Stimulated activated CD4-positive, alpha-beta T cell treated with anti-CD3 and anti-CD28 coated beads, Interleukin-4, amount 100 ng/mL, for 24 hours (primary cell): ENCODE data around the gene TBC1D2B.

Experiments
- DNase-seq: peaks from one replicate; pipeline ENCODE4 v3.0.0-alpha.2; 2020

Gene TBC1D2B

DNA sequence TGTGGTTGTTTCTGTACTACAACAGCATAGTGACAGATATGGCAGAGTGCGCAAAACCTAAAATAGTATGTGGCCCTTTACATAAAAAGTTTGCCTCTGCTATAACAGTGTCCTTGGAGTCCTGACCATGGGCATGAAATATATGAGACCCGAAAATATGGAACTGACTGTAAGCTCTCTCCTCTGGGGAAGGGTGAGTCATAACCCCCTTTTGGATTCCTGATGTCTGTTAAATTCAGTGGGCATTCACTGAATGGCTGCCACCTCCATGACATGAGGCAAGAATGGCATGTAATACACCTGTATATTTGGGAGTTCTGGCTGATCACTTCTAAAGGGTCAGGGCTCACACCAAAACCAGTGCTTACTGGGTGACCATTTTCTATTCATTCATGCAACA is 6.1 kb downstream of the TBC1D2B start:
- DNase-seq = no peak

DNA sequence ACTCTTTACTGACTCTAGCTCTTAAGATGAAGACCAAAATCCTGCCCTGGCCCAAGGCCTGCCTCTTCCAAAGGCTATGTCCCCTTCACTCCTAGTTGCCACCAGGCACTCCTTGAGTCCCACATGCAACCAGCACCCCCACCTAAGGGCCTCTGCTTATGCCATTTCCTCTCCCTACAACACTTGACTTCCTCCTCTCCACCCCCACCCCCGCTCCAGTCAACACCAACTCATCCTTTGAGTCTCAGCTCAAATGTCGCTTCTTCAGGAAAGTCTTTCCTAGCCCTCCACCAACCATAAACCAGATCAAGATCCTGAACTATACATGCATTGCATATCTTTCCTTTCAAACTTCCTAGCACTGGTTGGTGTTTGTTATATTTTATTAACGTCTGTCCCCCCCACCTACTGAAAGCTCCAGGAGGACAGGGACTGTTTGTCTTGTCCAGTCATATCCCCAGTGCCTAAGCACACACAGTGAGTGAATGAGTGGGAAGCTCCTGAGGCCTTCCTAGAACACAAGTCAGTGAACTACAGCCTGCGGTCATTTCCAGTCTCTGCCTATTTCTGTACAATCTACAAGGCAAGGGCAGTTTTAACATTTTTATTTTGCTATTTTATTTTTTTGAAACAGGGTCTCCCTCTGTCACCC is 7.3 kb downstream of the TBC1D2B start:
- no peak for DNase-seq

DNA sequence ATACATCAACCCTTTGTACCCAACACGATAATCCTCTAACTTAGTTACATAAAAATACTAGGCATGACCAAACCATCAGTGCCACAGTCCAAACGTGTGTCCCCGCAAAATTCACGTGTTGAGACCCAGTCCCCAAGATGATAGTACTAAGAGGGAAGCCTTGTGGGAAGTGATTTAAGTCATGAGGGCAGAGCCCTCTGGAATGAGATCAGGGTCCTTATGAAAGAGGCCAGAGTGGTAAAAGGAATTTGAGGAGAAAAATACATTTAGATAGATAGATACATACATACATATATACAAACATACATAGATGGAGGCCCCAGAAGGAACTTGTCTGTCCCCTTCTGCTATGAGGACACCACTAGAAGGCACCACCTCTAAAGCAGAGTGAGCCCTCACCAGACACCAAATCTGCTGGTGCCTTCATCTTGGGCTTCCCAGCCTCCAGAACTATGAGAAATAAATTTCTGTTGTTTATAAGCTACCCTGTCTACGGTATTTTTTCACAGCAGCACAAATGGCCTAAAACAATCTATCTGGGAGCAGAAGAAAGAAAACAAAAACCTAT is 8.0 kb downstream of the TBC1D2B start:
- DNase-seq = no peak

DNA sequence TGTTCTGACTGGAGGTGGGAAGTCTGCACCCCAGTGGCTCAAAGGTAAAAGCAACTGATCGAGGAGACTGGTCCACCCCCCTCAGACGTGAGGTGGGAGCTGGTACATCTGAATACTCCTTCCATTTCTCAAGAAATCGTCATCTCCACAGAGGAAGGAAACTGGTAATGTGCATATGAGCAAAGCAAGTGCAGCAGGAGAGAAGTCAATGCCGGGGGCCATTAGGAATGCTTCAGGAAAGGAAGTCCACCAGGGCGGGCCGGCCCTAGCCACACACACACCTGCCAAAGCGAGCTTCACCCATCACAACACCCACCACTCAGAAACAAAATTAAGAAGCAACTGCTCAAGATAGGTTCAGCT is 8.5 kb downstream of the TBC1D2B start:
- DNase-seq = no peak

DNA sequence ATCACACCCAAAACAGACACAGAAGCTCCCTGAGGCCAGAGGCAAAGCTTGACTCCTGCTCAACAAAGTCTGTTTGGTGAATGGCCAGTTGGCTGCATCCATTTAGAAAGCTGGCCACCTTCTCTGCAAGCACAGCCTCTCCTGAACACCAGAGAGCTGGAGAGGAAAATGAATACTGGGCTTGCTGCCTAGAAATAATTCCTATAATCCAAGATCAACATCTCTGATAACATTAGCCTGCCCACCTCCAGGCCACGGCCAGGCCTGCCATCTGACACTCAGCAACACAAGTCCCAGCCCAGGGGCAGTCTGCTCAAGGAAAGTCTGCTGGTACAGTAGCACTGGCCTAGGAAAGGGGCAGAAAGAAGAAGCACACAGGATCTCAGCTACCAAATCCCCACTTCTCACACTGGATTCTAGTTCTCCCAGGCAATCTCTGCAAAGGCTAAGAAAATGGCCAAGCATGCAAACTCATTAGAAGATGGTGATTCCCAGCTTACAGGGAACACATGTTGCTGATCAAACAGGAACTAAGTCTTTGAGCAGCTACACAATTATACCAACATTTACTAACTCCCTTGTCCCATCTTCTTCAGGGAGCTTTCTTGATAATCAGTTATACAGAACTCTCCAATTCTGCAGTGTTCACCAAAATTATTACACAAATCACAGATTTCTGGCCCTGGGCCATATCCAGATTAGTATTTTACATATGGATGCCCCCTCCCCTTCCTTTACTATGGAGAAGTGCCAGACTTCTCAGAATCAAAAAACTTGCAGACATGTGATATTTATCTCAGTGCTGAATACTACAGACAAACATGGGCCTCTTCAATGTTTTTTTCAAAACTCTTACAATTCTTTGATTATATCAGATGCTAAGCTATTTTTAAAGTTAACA is 9.9 kb downstream of the TBC1D2B start:
- no peak for DNase-seq

DNA sequence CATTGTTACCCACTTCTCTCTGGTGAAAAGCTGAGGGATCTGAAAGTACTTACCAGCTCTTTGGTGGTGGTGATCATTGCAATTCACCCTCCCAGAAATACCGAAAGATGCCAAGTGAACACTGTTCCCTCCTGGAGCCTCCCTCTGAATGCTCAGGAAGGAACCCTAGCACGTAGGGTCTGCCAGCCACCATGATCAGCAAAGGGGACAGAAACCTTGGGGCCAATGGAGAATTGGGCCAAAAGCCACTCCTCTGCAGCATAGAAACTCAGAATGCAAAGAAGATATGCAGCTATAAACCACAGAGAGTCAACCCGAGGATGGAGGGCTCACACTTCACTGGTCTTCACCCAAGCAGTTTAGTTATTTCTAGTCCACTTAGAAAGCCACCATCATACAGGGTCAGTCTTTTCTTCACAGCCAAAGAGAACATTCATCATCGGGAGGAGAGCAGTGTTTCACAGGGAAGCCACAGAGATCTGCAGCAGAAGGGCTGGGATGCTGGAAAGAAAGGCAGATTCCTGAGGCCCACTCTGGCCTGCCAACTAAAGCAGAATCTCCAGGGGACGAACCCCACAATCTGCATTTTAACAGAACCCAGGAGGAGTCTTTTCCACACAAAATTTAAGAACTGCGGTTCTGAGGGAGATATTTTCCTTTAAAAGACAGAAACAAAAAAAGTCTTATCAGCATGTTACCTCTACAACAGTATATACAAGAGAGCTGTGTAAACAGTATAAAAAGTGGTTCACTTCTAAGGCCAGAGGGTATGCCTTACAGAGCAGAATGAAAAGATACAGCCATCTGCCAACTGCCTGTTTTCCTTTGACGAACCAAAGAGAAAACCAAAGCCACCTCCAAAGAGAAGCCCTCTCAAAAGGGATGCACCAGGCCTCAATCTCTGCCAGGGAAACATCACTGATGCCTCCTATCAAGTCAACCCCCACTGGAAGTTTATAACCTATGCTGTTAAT is 11.3 kb downstream of the TBC1D2B start:
- no peak for DNase-seq

DNA sequence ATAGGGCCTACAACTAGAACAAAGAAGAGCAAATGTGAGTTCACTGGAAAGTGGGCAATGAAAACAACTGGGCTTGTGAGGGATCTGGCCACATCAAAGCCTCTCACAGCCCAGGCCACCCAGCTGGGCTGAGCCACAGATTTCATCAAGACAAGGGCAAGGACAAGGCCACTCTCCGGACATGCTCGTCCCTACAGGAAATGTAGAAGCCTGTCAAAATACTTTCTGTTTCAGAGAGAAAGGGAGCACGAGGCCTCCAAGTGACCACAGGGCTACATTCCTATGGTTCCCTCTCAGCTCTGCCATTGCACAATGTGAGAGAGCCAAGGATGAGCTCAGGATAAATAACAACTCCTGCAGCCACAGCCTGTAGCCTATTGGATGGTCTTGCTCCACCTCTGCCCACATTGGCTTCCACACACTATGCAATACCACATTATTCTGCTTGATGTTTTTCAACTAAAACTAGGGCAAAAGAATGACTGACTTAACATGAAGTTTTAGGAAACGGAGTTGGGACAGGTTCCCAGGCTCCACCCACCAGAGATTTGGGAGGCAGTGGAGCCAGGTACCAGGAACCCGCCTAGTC is 12.1 kb downstream of the TBC1D2B start:
- no peak for DNase-seq

DNA sequence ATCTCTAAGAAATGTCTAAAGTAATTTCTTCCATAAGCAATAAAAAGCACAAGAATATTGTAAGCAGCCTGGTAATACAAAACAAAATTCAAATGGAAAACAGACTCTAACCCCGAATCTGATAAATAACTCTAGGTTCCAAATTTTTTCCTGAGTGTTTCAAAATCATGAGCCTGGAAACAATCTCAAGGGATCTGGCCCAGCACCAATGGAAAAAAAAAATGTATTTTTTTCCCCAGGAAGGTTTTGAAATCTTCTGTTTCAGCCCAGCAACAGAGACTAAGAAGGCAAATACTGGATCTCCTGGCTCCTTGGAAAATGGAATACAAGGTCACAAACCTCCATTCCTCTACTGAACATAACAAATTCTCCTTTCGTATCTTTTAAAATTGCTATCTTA is 13.0 kb downstream of the TBC1D2B start:
- no peak for DNase-seq

DNA sequence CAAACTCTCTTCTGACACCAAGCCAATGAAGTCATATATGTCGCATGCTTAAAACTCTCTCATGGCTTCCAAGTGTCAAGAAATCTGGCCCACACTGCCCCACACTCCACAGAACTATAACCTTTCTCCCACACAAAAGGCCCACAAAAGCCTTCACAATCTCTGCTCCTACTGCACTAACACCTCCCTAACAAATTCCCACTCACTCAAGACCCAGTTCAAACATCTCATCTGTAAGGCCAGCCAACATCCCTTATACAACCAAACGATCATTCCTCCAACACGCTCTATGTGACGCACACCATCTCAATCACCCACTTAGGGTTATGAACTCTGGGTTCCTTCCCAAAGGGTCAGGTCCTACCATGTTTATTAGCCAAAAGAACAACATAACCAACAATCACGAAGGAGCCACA is 13.5 kb downstream of the TBC1D2B start:
- DNase-seq = no peak

DNA sequence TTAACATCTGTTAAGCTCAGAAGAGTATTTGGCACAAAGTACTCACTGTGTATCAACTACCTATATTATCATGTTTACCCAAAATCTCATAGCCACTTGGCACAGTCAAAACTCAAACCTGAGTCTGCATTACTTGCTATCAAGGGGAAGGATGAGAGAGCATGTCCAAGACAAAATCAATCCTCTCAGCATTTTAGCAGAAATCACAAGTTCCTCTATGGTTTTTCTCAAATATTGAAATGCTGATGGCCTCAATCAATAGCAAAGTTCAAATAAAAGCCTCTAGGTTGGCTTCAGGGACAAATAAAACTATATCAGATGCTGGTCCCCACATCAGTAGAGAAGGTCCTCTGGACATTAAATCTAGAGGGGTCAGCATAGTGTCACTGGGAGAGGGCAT is 14.3 kb downstream of the TBC1D2B start:
- DNase-seq = no peak

DNA sequence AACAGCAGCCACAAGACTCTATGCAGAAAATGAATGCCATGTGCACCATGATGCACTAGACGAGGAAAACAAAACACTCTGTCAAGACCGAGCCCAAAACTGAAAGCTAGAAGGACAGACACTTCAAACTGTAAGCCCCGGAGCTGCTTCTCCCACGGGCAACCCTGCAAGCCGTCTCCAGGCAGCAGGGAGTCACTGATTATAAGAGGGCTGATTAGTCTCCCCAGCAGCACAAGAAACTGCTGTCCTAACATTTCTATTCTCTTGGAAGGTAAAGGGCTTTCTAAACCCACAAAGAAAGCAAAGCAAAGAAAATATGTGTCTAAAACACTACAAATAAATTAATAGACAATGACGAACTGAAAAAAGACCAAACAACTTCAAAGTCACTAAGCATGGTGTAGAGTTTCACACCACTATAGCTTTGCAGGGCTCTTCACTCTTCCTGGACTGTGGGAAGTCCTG is 15.5 kb downstream of the TBC1D2B start:
- peak; percentile 55 for DNase-seq

DNA sequence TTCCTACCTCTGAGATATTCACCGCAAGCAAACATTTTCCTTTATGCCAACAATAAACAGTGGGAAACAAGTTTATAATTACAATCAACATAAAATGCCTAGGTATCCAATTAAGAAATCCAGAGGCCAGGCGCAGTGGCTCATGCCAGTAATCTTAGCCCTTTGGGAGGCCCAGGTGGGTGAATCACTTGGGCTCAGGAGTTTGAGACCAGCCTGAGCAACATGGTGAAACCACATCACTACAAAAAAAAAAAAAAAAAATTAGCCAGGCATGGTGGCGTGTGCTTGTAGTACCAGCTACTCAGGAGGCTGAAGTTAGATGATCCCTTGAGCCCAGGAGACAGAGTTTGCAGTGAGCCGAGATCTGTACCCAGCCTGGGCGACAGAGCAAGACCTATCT is 17.3 kb downstream of the TBC1D2B start:
- DNase-seq = no peak

DNA sequence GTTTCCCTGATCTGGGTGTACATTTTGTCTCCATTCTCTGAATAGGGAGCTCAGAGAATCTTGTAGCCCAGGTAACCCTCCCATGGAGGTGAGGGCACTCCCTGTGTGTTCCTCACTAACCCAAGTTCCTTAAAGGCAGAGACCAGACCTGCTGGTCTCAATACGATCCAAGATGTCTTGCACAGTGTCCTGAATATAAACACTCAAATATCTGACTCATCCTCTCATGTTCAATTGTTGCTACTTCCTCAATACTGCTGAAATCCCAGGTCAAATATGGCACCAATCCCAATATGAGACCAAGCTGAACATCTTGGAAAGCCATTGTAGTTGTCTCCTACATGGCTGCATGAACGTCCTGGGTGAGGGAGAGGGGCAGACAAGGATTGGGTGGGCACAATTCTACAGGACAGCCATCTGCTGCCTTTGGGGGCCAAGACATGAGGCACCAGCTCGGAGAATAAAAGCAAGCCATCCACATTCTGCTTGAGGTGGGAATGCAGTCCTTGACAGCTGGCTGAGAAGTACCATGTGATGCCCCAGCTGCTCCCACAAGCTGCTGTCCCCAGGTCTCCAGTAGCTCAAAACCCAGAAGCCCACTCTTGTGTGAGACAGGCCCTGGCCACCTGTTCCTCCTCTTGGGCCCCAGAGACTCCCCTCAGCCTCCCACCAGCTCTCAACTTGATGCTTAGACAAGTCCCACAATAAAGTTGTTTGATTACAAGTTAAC is 18.2 kb downstream of the TBC1D2B start:
- DNase-seq = no peak

DNA sequence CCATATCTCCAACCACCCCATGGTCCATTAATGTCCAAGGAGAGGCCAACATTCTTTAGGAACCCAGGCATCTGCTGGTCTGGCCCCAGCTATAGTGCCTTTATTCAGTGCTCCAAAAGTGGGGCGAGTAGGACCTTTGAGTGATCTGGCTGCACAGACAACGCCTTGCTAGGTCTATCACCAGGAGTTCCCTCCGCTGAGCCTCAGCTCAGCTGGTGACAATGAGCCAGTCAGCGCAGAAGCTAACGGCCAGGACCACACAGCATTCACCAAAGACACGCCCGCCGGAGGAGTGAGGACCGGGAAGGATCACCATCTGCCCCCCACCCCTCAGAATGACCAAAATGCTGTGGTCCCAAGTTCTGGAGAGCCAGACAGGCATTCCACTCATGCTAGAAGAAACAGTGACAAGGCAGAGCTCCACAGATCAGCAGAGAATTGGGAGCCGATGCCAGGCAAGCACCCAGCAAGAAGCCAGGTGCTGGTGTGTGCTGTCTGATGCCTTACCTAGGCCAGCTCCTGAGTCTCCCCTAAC is 19.0 kb downstream of the TBC1D2B start:
- no peak for DNase-seq

DNA sequence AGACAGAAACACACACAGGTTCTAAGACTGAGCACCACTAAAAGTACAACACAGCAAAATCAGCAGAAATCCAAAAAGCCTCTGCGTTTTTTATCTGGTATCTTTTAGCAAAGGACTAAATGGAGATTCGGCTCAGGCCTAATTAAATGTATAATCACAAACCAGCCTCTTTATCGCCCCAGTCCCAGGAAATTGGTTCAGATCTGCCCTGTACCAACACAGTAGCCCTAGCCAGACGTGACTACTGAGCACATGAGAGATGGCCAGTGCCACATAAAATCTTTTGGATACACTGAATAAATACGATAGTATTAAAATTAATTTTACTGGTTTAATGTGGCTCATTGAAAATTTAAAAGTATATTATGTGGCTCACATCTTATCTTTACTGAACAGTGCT is 19.7 kb downstream of the TBC1D2B start:
- DNase-seq = no peak

DNA sequence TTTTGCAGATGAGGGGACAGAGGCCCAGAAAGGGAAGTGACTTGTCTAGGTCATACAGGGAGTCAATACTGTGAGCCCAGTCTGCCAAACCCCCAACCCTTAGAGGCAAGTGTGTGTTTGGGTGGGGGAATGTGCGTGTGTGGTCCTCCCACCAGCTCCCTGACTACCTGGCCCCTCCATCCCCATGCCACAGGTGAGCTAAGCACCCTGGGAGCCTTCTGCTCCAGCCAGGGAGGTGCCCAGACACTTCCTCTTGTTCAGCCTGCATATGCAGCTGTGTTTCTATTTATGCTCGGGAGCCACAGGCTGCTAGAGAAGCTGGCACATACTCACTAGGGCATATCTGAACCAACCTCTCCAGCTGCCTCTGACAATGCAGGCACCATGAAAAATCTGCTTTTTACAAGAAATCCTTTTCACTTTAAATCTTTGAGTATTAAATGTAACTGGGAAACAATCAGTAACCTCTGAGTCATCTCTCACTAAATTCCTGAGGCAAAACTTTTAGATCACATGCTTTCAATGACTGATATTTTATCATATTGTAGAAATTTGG is 20.7 kb downstream of the TBC1D2B start:
- no peak for DNase-seq

DNA sequence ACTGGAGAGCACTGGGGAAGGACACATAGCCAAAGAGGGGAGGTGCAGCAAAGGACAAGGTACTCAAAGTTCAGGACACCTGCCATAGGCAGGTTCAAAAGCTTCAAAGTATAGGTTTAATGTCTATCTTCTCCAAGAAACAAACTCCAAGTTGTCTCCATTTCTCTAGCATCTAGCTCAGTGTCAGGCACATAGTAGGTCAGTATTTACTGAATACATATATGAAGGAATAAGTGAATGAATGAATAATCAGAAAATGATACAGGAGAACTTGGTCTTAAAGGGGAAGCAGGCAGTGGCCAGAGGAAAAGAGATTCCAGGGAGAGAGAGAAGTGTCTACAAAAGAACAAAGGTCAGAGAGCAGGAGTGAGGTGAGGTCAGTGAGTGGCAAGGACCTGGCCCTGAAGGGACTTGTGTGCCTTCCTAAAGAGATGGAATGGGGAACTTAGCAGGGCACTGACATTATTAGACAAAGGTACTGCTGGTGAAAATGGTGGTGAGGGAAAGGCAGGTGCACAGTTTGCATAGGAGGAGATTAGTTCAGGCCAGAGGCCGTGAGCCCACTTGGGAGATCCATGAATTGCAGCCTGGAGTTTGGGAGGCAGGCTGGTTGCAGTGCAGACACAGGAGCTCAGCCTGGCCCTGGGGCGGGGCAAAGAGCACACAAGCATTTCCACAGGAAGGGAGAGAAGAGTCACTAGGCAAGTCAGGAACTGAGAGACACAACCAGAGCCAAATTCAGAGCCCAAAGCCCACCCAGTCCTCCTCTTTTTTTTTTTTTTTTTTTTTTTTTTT is 21.4 kb downstream of the TBC1D2B start:
- no peak for DNase-seq

DNA sequence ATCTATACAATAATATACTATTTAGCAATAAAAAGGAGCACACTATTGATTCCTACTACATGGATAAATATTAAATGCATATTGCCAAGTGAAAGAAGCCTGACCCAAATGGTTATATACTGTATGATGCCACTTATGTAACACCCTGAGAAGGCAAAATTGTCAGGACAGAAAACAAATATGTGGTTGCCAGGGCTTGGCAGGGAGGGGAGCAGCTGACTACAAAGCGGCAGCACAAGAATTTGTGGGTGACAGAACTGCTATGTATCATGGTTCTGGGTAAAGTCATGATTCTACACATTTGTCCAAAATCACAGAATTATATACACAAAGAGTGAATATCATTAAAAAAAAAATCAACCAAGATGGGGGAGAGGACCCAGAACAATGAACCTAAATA is 22.5 kb downstream of the TBC1D2B start:
- DNase-seq = no peak

DNA sequence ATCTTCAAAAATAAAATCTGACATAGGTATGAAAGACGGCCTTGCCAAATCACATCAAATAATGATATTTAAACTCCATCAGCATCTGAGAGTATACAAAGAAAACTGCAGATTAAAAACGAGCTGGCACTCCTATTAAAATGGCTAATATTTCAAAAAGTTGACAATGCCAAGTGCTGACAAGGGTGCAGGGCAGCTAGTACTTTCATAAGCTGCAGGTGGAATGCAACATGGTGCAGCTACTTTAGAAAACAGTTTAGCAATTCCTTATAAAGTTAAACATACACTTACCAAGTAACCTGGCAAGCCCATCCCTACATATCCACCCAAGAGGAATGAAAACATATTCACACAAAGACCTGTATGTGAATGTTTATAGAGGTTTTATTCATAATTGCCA is 23.0 kb downstream of the TBC1D2B start:
- no peak for DNase-seq

DNA sequence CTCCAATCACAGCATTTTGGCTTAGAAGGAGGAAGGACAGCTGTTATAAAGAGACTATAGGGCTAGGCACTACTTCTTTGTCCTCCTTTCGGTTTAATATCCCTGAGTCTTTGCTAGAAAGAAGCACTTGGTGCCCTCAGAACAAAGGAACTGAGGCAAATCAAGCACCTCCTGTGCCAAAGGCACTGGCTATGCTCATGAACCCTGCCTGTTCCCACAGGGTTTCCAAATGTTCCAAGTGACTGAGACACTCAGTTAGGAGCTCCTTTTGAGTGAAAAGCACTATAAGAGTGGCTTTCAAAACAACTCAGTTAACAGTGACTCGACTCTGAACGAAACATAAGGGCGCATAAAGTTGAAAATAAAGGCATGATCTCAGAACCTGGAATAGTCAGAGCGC is 25.0 kb downstream of the TBC1D2B start:
- no peak for DNase-seq
